Measurements from ENCODE around the gene CERS6. TPM values are rescaled to one million over a fixed set of nuclear protein-coding genes. Genes with fewer than 3 reads are reported as not detected.

CERS6 gene
- total RNA-seq, 4 donors from 2014 or later: 42.3 to 62.1 (median 50.6) TPM

GRCh38 chr2:168780669-168781071 lies 324.6 kb downstream of the CERS6 start:
- Histone ChIP-seq H3K9me3 (no peaks in the 10 kb centered on the region), H3K4me1 (no peaks in the 10 kb centered on the region), H3K27ac (no peak overlapping the region), H3K4me3 (no peak overlapping the region), H3K36me3 (no peaks in the 10 kb centered on the region), H3K27me3 (no peaks in the 10 kb centered on the region)
- intact Hi-C loops (cut with DNase I; ENCODE audit: low total_unique reads) (no loop called here), in situ Hi-C loops (cut with MboI; ENCODE audit: low pct_ligation_motif_present in 1 of 4, low pct_unique_long_range_greater_than_20kb in 1 of 4, low sequenced_read_pairs in 3 of 4) (no loop called here)
- TF ChIP-seq POLR2AphosphoS5 (IDR thresholded peaks at IDR 0.05) (no peak), CTCF (IDR thresholded peaks at IDR 0.05) (no peak), POLR2A (IDR thresholded peaks at IDR 0.05) (no peak), EP300 (IDR thresholded peaks at IDR 0.05; ENCODE audit: low read depth) (no peak)
- WGBS, 2 donors (ENCODE audit: low coverage in 1 of 2): 96% methylated on average over 1 of the region's 1 CpG; no CpG with 5 or more reads in 1 of the 2 donors
- no peak for DNase-seq

- Histone ChIP-seq H3K4me1 (no peaks in the 10 kb centered on the region), H3K27ac (no peak overlapping the region), H3K9me3 (no peaks in the 10 kb centered on the region), H3K4me3 (no peak overlapping the region), H3K27me3 (no peaks in the 10 kb centered on the region), H3K36me3 (no peaks in the 10 kb centered on the region)
- intact Hi-C loops (cut with DNase I; ENCODE audit: low total_unique reads) (no loop called here), in situ Hi-C loops (cut with MboI; ENCODE audit: low pct_ligation_motif_present in 1 of 4, low pct_unique_long_range_greater_than_20kb in 1 of 4, low sequenced_read_pairs in 3 of 4) (no loop called here)
- TF ChIP-seq CTCF (IDR thresholded peaks at IDR 0.05) (no peak), EP300 (IDR thresholded peaks at IDR 0.05; ENCODE audit: low read depth) (no peak), POLR2A (IDR thresholded peaks at IDR 0.05) (no peak), POLR2AphosphoS5 (IDR thresholded peaks at IDR 0.05) (no peak)
- 90 to 92% methylated on average over 2 of the region's 2 CpGs for WGBS, 2 donors (ENCODE audit: low coverage in 1 of 2)
- no peak for DNase-seq
These were observed 325.2 kb downstream of the CERS6 start for GRCh38 chr2:168781191-168781817.

- in situ Hi-C loops (cut with MboI; ENCODE audit: low pct_ligation_motif_present in 1 of 4, low pct_unique_long_range_greater_than_20kb in 1 of 4, low sequenced_read_pairs in 3 of 4) (no loop called here), intact Hi-C loops (cut with DNase I; ENCODE audit: low total_unique reads) (no loop called here)
- H3K9me3 ChIP-seq: no peaks in the 10 kb centered on the region
- H3K36me3 ChIP-seq: no peaks in the 10 kb centered on the region
- 86 to 87% methylated on average over 4 of the region's 4 CpGs for WGBS, 2 donors (ENCODE audit: low coverage in 1 of 2)
- no peaks in the 10 kb centered on the region for H3K27me3 ChIP-seq
- H3K27ac ChIP-seq: no peak overlapping the region
- TF ChIP-seq EP300 (IDR thresholded peaks at IDR 0.05; ENCODE audit: low read depth) (no peak), POLR2AphosphoS5 (IDR thresholded peaks at IDR 0.05) (no peak), CTCF (IDR thresholded peaks at IDR 0.05) (no peak), POLR2A (IDR thresholded peaks at IDR 0.05) (no peak)
- H3K4me3 ChIP-seq: no peak overlapping the region
- no peak for DNase-seq
- no peaks in the 10 kb centered on the region for H3K4me1 ChIP-seq
These were observed 326.2 kb downstream of the CERS6 start for GRCh38 chr2:168782271-168782670.

GRCh38 chr2:168784993-168785392 lies 328.9 kb downstream of the CERS6 start:
- in situ Hi-C loops (cut with MboI; ENCODE audit: low pct_ligation_motif_present in 1 of 4, low pct_unique_long_range_greater_than_20kb in 1 of 4, low sequenced_read_pairs in 3 of 4): no loop called here
- Histone ChIP-seq H3K27me3 (no peaks in the 10 kb centered on the region), H3K4me3 (no peak overlapping the region), H3K27ac (no peak overlapping the region), H3K36me3 (no peaks in the 10 kb centered on the region), H3K9me3 (no peaks in the 10 kb centered on the region), H3K4me1 (no peaks in the 10 kb centered on the region)
- DNase-seq: no peak
- TF ChIP-seq POLR2AphosphoS5 (IDR thresholded peaks at IDR 0.05) (no peak), EP300 (IDR thresholded peaks at IDR 0.05; ENCODE audit: low read depth) (no peak), CTCF (IDR thresholded peaks at IDR 0.05) (no peak), POLR2A (IDR thresholded peaks at IDR 0.05) (no peak)
- intact Hi-C loops (cut with DNase I; ENCODE audit: low total_unique reads): no loop called here
- 50 to 85% methylated on average over 1 to 3 of the region's 3 CpGs for WGBS, 2 donors (ENCODE audit: low coverage in 1 of 2)

All from transverse colon (tissue), 4 donors.